ENCODE measurements around the gene TRIP6. TPM values are rescaled to one million over a fixed set of nuclear protein-coding genes. Genes with fewer than 3 reads are reported as not detected.

Gene TRIP6
- total RNA-seq, 3 donors from 2014 or later, result 27.8 to 42.7 (median 30.0) TPM

GRCh38 chr7:100863406-100863950 lies 3.7 kb upstream of the TRIP6 start:
- H3K9me3 ChIP-seq, result no peaks in the 10 kb centered on the region
- DNase-seq (peak in 1 of 3 donors; percentile 73), ATAC-seq (no peak)
- H3K36me3 ChIP-seq (ENCODE audit: low read depth), result peaks cover 6% of the 10 kb centered on the region
- intact Hi-C loops (cut with DNase I, micrococcal nuclease), result loop anchor here in 1 of 2 donors (10.0 kb wide), 1 partner anchor 159 kb away; the partner anchor contains the start of gene POP7
- H3K4me1 ChIP-seq (ENCODE audit: low read depth), result peaks cover 6% of the 10 kb centered on the region
- H3K4me3 ChIP-seq, result no peak overlapping the region
- TF ChIP-seq CTCF (IDR thresholded peaks at IDR 0.05), result no peak

GRCh38 chr7:100864263-100864845 lies 2.8 kb upstream of the TRIP6 start:
- ATAC-seq, result no peak
- no peak for TF ChIP-seq CTCF (IDR thresholded peaks at IDR 0.05)
- intact Hi-C loops (cut with DNase I, micrococcal nuclease), result loop anchor here in 1 of 2 donors (10.0 kb wide), 1 partner anchor 160 kb away; the partner anchor contains the start of gene POP7
- Histone ChIP-seq H3K4me1 (ENCODE audit: low read depth) (peaks cover 6% of the 10 kb centered on the region), H3K36me3 (ENCODE audit: low read depth) (peaks cover 6% of the 10 kb centered on the region), H3K9me3 (no peaks in the 10 kb centered on the region), H3K4me3 (no peak overlapping the region)
- no peak for DNase-seq

- DNase-seq (no peak), ATAC-seq (no peak)
- intact Hi-C loops (cut with DNase I, micrococcal nuclease), result loop anchor here in 1 of 2 donors (10.0 kb wide), 1 partner anchor 161 kb away; the partner anchor contains the start of gene POP7
- H3K9me3 ChIP-seq, result no peaks in the 10 kb centered on the region
- peaks cover 6% of the 10 kb centered on the region for H3K4me1 ChIP-seq (ENCODE audit: low read depth)
- H3K36me3 ChIP-seq (ENCODE audit: low read depth), result peaks cover under 1% of the 10 kb centered on the region
- no peak overlapping the region for H3K4me3 ChIP-seq
- no peak for TF ChIP-seq CTCF (IDR thresholded peaks at IDR 0.05)
These were observed 1.7 kb upstream of the TRIP6 start for GRCh38 chr7:100865372-100865911.

GRCh38 chr7:100865938-100866728 lies 1.1 kb upstream of the TRIP6 start:
- Histone ChIP-seq H3K36me3 (ENCODE audit: low read depth) (no peaks in the 10 kb centered on the region), H3K9me3 (no peaks in the 10 kb centered on the region), H3K4me3 (no peak overlapping the region), H3K4me1 (ENCODE audit: low read depth) (peaks cover 6% of the 10 kb centered on the region)
- ATAC-seq (peak; percentile 88), DNase-seq (peak; percentile 89 to 90 (median 90))
- no peak for TF ChIP-seq CTCF (IDR thresholded peaks at IDR 0.05)
- intact Hi-C loops (cut with DNase I, micrococcal nuclease), result loop anchor here in 1 of 2 donors (10.0 kb wide), 1 partner anchor 161 kb away; the partner anchor contains the start of gene POP7

DNA sequence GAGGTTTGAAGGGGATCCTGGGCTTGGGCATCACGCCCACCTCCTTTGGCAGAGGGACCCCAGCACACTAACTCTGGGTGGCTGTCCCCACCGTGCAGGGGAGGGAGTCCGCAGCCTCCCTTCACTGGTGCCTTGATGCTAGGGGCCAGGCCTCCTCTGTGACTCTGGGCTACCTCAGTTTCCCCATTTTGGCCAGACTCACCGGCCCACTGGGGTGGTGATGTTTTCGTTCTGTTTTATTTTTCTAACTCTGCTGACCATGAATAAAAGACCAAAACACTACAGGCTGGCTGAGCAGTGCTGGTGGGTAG lies 503 bp upstream of the TRIP6 start:
- intact Hi-C loops (cut with DNase I, micrococcal nuclease), result loop anchor here in 1 of 2 donors (10.0 kb wide), 1 partner anchor 162 kb away; the partner anchor contains the start of gene POP7
- DNase-seq (no peak), ATAC-seq (no peak)
- H3K36me3 ChIP-seq (ENCODE audit: low read depth), result no peaks in the 10 kb centered on the region
- no peak for TF ChIP-seq CTCF (IDR thresholded peaks at IDR 0.05)
- H3K4me3 ChIP-seq, result no peak overlapping the region
- H3K4me1 ChIP-seq (ENCODE audit: low read depth), result peaks cover 6% of the 10 kb centered on the region
- H3K9me3 ChIP-seq, result no peaks in the 10 kb centered on the region
